ENCODE measurements around the gene NFKB2. TPM values are rescaled to one million over a fixed set of nuclear protein-coding genes. Genes with fewer than 3 reads are reported as not detected.

NFKB2 gene
- total and polyA plus RNA-seq, 2 donors (not counting 1 experiment from before 2014, with no cell fraction given) = 255 to 398 TPM

DNA sequence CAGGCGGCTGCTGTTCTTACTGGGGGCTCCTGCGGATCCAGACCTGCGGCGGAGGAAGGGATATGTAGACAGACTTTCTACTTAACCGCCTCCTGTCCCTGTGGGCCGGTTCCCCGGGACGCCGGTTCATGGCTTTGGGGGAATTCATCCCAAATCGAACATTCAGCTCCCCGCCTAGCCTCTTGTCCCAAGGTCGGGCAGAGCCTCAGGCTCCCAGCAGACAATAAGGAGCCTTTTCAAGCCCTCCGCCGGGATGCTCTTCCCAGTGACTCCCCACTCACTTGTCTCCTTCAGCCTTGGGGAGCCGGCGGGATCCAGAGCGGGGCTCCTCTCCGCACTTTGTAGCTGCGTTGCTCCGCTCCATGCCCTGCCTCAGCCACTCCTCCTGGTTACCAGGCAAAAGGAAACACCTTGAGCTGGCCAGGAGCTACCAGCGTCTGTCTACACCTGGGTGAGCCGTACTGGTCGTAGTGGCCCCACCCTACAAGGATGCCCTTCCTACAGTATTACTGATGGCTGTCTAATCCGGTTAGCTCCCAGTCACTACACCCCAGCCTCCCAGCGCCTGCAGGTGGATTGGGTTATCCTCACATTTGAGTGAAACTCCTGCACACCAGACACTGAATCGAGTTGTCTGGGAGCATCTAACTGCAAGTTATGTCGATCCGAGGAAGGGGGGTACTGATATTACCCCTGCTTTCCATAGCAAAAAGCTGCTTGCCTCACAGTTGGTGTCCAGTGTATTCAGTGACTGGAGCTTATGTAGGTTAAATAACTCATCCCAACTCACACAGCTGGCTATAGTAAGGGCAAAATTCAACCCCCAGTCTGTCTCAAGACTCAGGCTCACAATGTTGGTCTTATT lies 55.8 kb downstream of the NFKB2 start, which contains the start of gene C10orf95:
Gene C10orf95 (minus strand): TSS at position 439 of the 865 bp plus-strand sequence. CDS start 450 bp downstream, outside the sequence.
- peak within 1 kb of the TSS; percentile 97 for H3K27ac Mint-ChIP-seq
- no peaks in the 10 kb centered on the region for H3K27me3 ChIP-seq (replicated peaks in 1 of 4; ENCODE audit: control extremely low read depth in 1 of 4, control insufficient read depth in 3 of 4, insufficient read depth in 4 of 4, low read length in 3 of 4)
- H3K79me2 ChIP-seq (ENCODE audit: control insufficient read depth, insufficient read depth, low read length) = peaks cover 10% of the 10 kb centered on the region
- H3K27me3 Mint-ChIP-seq = no peaks in the 10 kb centered on the region
- ChIA-PET CTCF (interaction anchor here (0.6 to 6.2 kb wide), 9 partner anchors 10 to 220 kb away, joined by 3 to 32 read pairs (median 14); partner anchors contain the start of genes CUEDC2, FBXL15 and NFKB2), POLR2A (interaction anchor here (0.5 to 3.4 kb wide), 9 partner anchors 10 to 298 kb away, joined by 3 to 31 read pairs (median 11); partner anchors contain the start of genes ACTR1A, CUEDC2, FBXL15 and NFKB2)
- 31% methylated on average over 26 of the region's 28 CpGs for WGBS (ENCODE audit: insufficient coverage)
- peak within 1 kb of the TSS; percentile 83 for H2AFZ ChIP-seq (ENCODE audit: insufficient read depth, low read depth, low read length, poor library complexity, severe bottlenecking)
- no peaks in the 10 kb centered on the region for H3K9me3 Mint-ChIP-seq (ENCODE audit: insufficient read depth)
- H4K20me1 ChIP-seq (ENCODE audit: control insufficient read depth, insufficient read depth, low read length, poor library complexity, severe bottlenecking) = peaks cover 13% of the 10 kb centered on the region
- peak within 1 kb of the TSS; percentile 2 to 67 for H3K27ac ChIP-seq (ENCODE audit: low read length in 2 of 2)
- peak within 1 kb of the TSS; percentile 75 for H3K9ac ChIP-seq (ENCODE audit: low read length)
- peak within 1 kb of the TSS in 4 of 5 experiments; percentile 54 to 97 (median 81) for H3K4me3 ChIP-seq (ENCODE audit: control extremely low read depth in 1 of 5, extremely low read depth in 1 of 5, insufficient read depth in 1 of 5, low read depth in 2 of 5, low read length in 4 of 5)
- H3K4me2 ChIP-seq (replicated peaks; ENCODE audit: low read depth, low read length, poor library complexity, severe bottlenecking) = peak within 1 kb of the TSS; percentile 85
- H3K4me3 Mint-ChIP-seq = peak within 1 kb of the TSS; percentile 97
- H3K9me3 ChIP-seq (ENCODE audit: control extremely low read depth in 1 of 3, control insufficient read depth in 2 of 3, insufficient read depth in 1 of 3, low read length in 2 of 3) = no peaks in the 10 kb centered on the region
- TF ChIP-seq EZH2 (IDR thresholded peaks at IDR 0.05; ENCODE audit: borderline replicate concordance, insufficient read depth, low read depth, low read length, poor library complexity, severe bottlenecking) = no peak
- TF ChIP-seq, protein P1, sequence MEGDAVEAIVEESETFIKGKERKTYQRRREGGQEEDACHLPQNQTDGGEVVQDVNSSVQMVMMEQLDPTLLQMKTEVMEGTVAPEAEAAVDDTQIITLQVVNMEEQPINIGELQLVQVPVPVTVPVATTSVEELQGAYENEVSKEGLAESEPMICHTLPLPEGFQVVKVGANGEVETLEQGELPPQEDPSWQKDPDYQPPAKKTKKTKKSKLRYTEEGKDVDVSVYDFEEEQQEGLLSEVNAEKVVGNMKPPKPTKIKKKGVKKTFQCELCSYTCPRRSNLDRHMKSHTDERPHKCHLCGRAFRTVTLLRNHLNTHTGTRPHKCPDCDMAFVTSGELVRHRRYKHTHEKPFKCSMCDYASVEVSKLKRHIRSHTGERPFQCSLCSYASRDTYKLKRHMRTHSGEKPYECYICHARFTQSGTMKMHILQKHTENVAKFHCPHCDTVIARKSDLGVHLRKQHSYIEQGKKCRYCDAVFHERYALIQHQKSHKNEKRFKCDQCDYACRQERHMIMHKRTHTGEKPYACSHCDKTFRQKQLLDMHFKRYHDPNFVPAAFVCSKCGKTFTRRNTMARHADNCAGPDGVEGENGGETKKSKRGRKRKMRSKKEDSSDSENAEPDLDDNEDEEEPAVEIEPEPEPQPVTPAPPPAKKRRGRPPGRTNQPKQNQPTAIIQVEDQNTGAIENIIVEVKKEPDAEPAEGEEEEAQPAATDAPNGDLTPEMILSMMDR (IDR thresholded peaks at IDR 0.05) = no peak
- H3K36me3 ChIP-seq (replicated peaks in 1 of 2; ENCODE audit: control extremely low read depth in 1 of 2, control insufficient read depth in 1 of 2, extremely low read depth in 1 of 2, insufficient read depth in 2 of 2, low read length in 1 of 2) = peaks cover 0 to 20% of the 10 kb centered on the region in 2 experiments
- peaks cover 12 to 15% of the 10 kb centered on the region in 2 donors for H3K4me1 ChIP-seq (ENCODE audit: control insufficient read depth in 2 of 2, insufficient read depth in 2 of 2, low read length in 2 of 2)
- peaks cover 19% of the 10 kb centered on the region for H3K4me1 Mint-ChIP-seq
- intact Hi-C loops (cut with micrococcal nuclease) = no loop called here
- DNase-seq (no peak), ATAC-seq (ENCODE audit: low read depth) (no peak)

Small RNAs within 50 kb of the gene (small RNA-seq; reads per million reads assigned to genes)
- gene MIR146B (ENCODE audit: insufficient read length, low read depth, low replicate concordance) = 8.5 reads per million, percentile 81 among the genes with 10 or more reads in this experiment

Other genes with a start within 250 kb of the NFKB2 start
- 45.0 and 50.2 TPM in 2 replicates for gene NOLC1, start 243.3 kb upstream of the NFKB2 start, total RNA-seq
- gene NOLC1, start 243.3 kb upstream of the NFKB2 start, polyA plus RNA-seq = 32.9 and 67.2 TPM in 2 replicates
- not detected in 2 replicates for gene ELOVL3, start 169.4 kb upstream of the NFKB2 start, total RNA-seq
- not detected in 2 replicates for gene ELOVL3, start 169.4 kb upstream of the NFKB2 start, polyA plus RNA-seq
- not detected in 2 replicates for gene PITX3, start 154.2 kb upstream of the NFKB2 start, total RNA-seq
- gene PITX3, start 154.2 kb upstream of the NFKB2 start, polyA plus RNA-seq = not detected in 2 replicates
- 39.3 and 41.2 TPM in 2 replicates for gene GBF1, start 150.2 kb upstream of the NFKB2 start, total RNA-seq
- gene GBF1, start 150.2 kb upstream of the NFKB2 start, polyA plus RNA-seq = 20.8 and 21.7 TPM in 2 replicates
- gene PSD, start 23.1 kb downstream of the NFKB2 start, total RNA-seq = 0.81 and 1.6 TPM in 2 replicates
- 0.40 and 0.52 TPM in 2 replicates for gene PSD, start 23.1 kb downstream of the NFKB2 start, polyA plus RNA-seq
- gene FBXL15, start 25.1 kb downstream of the NFKB2 start, total RNA-seq = 15.5 and 17.0 TPM in 2 replicates
- 17.3 and 20.7 TPM in 2 replicates for gene FBXL15, start 25.1 kb downstream of the NFKB2 start, polyA plus RNA-seq
- 35.6 and 37.0 TPM in 2 replicates for gene CUEDC2, start 36.9 kb downstream of the NFKB2 start, total RNA-seq
- gene CUEDC2, start 36.9 kb downstream of the NFKB2 start, polyA plus RNA-seq = 49.4 and 57.4 TPM in 2 replicates
- gene C10orf95, start 55.8 kb downstream of the NFKB2 start, total RNA-seq = 0.32 and 0.83 TPM in 2 replicates
- 0.36 and 0.63 TPM in 2 replicates for gene C10orf95, start 55.8 kb downstream of the NFKB2 start, polyA plus RNA-seq
- gene ACTR1A, start 107.0 kb downstream of the NFKB2 start, total RNA-seq = 48.8 and 58.3 TPM in 2 replicates
- gene ACTR1A, start 107.0 kb downstream of the NFKB2 start, polyA plus RNA-seq = 38.3 and 40.9 TPM in 2 replicates
- 13.3 and 16.7 TPM in 2 replicates for gene SUFU, start 108.3 kb downstream of the NFKB2 start, total RNA-seq
- gene SUFU, start 108.3 kb downstream of the NFKB2 start, polyA plus RNA-seq = 4.8 and 5.2 TPM in 2 replicates
- 74.4 and 85.7 TPM in 2 replicates for gene TRIM8, start 248.8 kb downstream of the NFKB2 start, total RNA-seq
- gene TRIM8, start 248.8 kb downstream of the NFKB2 start, polyA plus RNA-seq = 40.2 and 44.9 TPM in 2 replicates